GM21528 (cell line): ENCODE results near the gene BSND.

Experiments
- ATAC-seq: cut with Tn5 transposase; IDR thresholded peaks from one replicate; pipeline ENCODE4 v1.9.1; 2021; ENCODE audit warnings: mild to moderate bottlenecking, moderate library complexity; ENCODE audit not compliant: unreplicated experiment, low FRiP score

BSND gene

DNA sequence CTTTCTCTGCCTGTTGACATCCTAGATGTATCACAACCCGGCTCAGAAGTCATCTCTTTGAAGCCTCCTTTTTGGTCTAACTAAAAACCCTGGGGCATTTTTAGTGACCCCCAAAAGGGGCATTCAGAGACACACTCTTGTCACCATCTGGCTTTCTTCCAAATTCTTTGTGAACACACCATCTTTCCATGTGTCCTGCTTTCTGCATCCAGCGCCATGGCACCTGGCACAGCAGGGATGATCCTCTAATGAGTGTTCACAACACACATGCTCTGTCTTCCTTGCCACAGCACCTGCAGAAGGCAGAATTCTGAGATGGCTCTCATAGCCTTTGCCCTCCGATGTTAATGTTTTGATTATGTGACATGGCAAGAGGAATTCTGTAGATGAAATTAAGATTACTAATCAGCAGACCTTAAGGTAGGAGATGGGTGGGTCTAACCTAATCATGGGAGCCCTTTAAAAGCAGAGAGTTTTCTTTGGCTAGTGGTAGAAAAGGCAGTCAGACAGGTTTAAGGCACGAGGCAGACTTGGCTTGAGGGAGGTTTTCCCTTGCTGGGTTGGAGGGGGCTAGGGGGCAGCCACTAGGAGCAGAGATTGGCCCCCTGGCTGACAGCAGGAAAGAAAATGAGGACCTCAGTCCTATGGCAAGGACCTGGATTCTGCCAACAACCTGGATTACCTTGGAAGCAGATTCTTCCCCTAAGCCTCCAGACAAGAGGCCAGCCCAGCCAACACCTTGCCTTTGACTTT lies 23.2 kb upstream of the BSND start:
- ATAC-seq = no peak

DNA sequence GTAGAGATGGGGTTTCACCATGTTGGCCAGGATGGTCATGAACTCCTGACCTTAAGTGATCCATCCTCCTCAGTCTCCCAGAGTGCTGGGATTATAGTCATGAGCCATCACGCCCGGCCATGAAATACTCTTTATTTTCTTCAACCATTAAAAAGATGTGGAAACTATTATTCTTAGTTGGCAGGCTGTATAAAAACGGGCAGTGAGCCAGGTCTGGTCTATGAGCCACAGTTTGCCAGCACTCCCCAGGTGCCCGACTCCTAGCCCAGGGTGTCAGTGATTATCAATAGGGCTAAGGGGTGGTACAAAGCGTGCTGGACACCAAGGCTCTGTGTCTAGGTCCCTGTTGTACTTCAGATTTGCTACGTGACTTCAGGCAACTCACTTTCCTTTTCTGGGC lies 22.0 kb upstream of the BSND start:
- ATAC-seq = no peak

DNA sequence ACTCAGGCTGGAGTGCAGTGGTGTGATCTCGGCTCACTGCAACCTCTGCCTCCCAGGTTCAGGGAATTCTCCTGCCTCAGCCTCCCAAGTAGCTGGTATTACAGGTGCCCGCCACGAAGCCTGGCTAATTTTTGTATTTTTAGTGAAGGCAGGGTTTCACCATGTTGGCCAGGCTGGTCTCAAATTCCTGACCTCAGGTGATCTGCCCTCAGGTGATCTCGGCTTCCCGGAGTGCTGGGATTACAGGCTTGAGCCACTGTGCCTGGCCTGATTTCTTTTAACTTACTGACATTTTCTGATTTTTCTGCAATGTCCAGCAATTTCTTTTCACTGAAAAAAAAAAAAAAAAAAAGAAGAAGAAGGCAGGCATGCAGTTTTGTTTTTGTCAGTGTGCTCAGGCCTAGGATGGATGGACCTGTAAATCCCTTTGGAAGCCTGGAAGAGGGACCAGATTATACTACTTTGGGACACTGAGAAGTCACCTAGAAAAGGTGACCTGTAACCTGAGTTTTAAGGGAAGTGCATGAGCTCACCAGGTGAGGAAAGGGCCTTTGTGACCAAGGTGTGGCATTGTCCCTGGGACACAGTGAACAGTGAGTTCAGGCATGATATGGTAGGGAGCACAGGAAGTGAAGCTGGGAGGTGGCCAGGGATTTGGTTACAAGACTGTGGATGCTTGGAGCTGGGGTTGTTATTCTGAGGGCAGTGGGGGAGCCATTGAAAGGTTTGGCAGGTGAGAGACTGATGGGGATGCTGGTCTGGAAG lies 21.0 kb upstream of the BSND start:
- ATAC-seq = no peak

DNA sequence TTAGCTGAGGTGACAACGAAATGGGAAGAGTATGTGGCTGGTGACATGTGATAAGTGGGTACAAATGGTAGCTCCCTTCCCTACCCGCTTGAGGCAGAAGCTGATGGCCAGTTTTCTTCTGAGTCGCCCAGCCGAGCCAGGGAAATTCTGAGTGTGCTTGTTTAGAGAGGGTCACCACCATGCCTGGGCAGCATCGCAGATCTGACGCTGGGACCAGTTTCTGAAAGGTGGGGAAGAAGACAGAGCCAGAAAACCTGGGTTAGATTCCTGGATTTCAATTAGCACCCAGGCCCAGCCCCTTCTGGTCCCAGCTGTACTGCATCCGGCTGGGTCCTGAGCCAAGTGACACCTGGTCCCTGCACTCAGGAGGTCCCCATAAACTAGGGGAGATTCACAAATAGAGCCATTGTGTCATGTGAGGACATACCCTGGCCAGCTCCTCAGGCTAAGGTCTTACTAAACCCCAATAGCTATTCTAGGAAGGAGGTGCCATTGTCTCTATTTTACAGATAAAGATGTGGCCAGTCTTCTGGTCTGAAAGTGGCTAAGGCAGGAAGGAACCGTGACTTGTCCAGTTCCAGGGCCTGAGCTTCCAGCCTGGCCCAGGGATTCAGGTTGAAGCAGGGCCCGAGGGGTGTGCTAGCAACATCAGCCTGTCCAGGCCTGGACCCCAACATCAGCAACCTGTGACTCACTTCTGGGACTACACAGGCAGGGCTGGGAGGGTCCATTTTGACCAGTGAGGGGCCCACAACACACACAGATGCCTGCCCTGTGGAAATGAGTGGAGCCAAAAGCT lies 20.0 kb upstream of the BSND start:
- ATAC-seq = no peak

DNA sequence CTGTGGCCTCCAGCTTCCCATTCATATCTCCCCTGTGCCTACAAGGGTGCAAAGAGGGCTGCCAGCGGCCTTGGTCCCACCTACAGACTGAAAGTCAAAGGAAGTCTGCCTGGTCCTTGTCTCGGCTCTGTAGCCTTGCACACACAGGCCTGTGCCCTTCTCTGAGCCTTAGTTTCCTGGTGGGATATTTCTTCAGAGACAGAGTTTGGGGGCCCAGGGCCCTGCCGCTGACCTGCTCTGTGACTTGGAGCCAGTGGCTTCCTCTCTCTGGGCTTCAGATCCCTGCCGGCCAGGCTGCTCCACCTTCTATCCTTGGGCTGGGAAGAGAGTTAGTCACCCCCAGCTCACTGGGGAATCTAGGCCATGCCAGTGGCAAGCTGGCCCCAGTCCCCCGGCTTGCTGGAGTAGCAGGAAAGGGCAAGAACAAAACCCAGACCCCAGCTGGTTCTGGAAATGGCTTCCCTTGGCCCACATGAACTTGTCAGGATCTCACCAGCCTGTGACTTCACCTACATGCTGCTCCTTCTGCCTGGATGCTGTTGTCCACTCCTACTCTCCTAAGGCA lies 19.3 kb upstream of the BSND start:
- no peak for ATAC-seq

DNA sequence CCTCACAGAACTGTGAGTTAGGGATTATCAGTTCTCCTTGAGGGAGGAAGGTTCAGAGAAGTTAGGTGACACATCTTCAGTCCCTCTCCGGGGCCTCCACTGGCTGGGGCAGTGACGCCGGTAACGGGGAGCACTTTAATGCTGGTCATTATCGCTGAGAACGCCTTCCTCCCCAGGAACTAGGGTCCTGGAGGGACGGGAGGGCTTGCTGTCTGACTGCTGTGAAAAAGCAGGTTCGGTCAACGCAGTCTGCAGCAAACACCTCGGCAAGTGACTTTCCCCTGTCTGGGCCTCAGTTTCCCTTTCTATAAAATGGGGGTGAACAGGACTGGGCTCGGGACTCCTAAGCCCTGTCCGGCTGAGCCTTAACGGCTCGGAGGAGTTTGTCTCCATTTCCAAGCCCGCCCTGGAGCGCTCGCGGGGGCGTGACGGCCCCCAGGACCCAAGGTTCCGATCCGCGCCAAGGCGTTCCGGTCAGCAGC lies 18.6 kb upstream of the BSND start:
- ATAC-seq = no peak

DNA sequence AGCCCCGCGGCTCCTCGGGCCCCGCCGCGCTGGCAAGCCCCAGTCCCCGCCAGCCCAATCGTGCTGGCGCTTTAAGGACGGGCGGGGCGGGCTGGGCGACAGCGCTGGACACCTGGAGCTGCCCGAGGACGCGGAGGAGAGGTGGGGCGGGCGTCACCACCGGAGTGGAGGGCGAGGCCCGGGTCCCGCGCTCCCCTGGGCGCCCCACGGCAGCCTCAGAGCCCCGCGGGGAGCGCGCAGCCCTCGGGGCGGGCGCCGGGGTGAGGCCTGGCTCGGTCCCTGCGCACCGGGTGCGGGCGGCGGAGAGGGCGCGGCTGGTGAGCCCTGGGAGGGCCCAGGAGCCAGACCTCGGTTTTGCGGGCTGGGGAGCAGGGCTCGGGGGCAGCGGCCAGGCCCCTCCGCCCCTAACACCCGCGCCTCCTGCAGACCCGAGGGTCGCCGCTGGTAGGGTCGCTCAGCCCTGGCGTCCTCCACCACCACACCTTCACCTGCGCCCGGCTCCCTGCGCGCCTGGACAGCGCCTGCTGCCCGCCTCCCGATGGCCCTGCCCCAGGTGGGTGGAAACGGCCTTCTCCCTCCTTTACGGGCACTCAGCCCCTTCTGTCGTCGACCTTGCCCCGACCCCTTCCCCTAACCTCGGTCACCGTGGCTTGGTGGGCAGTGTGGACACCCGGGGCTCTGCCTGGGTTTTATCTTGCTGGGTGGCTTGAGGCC lies 18.0 kb upstream of the BSND start, which contains the start of gene TMEM61:
Gene TMEM61, plus strand, starts transcription at position 101 of the 714 bp plus-strand sequence. Its CDS starts 438 bp downstream, at position 539.
- ATAC-seq = no peak

DNA sequence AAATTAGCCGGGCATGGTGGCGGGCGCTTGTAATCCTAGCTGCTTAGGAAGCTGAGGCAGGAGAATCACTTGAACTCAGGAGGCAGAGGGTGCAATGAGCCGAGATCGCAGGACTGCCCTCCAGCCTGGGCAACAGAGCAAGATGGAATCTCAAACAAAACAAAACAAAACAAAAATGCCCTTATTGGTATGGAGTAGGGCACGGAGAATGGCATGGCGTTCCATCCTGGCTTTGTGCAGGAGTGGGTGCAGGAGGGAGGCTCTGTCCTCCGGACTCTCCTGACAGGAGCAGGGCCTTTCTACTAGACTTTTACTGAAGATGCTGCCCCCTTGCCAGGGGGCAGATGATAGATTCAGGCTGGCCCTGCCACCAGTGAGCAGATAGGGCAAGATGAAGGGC lies 17.3 kb upstream of the BSND start:
- no peak for ATAC-seq

DNA sequence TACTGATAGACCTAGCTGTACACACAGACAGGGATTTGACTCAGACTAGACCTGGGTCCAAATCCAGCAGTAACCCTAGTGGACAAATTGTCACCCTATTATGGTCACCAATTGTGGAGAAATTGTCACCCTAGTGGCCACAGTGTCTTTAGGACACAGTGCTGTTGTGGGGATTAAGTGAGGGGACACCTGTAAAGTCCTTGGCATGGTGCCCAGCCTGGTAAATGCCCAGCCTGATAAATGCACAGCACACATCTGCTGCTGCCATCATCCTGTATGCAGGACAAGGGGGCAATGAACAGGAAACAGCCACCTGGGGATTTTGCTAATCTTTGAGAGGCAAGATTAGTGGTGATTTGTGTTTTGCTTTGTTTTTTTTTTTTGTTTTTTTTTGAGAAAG lies 16.0 kb upstream of the BSND start:
- no peak for ATAC-seq

DNA sequence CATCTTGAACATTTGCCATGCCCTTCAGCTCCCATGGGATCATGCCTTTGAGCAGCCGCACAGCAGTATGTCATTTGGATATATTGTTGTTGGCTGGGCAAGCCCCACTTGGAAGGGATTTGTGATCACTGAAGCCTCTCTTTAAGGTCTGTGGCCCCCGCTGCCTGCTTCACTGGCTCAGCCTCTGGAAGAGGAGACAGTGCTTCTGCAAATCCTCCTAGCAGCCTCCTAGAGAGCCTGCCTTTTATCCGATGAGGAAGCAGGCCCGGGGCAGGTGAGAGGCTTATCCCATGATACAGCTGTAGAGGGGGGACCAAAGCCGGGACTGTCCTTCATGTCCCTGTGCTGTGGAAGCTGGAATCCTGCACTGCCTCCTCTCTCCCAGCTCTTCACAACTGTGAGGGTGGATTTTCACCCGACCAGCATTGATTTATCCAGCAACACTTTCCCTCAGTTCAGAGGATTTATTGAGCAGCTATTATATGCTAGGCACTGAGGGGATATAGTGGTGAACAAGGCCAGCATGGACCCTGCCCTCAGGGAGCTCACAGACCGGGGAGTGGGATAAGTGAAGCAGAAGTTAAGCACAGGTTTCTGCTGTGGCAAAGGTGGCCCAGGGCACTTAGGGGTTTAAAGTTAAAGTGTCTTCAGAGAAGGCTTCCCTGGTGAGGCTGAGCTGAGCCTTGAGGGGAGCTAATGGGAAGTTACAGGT lies 14.4 kb upstream of the BSND start:
- no peak for ATAC-seq

DNA sequence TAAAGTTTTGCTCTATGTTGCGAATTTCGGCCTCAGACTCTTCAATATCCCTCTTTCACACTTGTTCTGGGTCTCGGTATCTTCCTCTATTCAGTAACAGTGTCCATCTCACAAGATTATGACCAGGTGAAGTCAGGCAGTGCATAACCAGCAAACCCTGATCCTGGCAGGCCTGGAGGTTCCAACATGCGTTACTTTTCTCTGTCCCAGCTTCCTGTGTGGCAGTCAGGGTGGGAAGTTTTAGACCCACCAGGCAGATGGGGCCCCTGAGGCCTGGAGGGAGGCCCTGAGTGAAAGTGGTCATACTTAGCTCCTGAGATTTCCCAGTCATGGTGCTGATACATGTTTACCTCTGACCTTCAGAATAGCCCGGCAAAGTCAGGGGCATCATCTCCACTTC lies 13.2 kb upstream of the BSND start:
- no peak for ATAC-seq

DNA sequence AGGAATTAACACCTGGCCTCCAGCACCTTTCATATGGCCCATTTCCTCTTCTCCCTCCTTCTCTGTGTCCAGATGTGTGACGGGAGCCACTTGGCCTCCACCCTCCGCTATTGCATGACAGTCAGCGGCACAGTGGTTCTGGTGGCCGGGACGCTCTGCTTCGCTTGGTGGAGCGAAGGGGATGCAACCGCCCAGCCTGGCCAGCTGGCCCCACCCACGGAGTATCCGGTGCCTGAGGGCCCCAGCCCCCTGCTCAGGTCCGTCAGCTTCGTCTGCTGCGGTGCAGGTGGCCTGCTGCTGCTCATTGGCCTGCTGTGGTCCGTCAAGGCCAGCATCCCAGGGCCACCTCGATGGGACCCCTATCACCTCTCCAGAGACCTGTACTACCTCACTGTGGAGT lies 12.7 kb upstream of the BSND start:
- no peak for ATAC-seq

DNA sequence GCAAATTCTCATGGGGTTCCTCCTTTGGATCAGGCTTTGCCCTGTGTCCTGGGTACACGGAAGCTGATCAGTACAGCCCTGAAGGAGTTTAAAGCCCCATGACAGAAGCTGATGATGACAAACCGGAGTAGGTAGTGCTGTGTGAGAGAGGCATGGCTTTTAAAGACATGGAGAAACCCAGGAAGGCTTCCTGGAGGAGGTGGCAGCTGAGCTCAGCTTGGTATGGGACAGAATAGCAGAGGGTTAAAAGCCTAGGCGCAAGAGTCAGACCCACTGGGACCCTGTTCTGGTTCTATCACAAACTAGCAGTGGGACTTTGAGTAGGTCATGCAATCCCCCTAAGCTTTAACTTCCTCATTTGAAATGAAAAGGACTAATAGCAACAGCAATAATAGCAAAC lies 12.2 kb upstream of the BSND start:
- ATAC-seq = no peak

DNA sequence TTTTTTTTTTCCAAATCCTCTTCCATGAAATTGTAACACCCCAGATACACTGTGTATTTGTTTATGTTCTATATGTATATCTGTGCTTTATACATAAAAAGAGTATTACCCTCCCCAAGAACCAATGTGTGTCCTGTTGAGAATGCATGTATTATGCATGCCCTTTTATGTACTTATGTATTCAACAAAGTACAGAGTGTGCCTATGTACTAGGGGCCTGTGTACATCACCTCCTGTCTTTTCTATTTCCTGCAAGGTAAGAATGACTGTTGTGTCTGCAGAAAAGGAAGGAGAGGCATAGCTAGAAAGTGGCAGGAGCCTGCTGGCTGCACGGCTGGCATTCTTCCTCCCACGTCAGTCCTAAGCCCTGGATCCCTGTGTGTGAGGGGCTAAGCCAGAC lies 11.3 kb upstream of the BSND start:
- ATAC-seq = no peak

DNA sequence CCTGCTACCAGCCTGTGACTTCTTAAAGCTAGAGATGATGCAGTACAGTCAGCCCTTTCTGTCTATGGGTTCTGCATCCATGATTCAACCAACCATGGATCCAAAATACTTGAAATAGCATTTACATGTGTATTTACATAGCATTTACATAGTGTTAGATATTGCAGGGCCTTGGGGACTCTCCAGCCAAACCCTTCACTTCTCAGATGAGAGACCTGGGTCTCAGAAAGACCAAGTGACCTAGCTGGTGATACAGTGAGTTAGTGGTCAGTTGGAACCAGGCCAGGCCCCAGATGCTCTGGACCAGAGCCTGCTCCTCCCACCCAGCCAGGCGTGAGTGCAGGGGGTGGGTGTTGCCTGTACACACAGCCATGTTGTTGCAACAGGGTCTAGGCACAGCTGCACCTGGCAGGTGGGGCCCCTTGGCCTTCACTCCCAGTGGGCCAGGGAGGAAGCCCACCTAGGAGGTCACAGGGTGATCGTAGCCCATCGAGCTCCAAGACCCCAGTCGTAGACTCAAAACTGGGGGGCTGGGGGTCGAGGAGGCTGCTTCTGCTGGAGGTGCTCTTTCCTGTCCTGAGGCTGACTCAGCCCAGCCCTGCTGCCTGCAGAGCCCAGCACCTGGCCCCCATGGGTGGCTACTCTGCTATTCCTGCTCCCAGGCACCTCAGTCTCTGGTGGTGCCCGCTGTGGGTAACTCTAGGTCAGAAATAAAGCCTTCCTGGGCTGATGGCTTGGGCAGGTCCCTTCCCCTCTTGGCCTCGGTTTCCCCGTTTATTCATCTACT lies 10.6 kb upstream of the BSND start:
- ATAC-seq = no peak

DNA sequence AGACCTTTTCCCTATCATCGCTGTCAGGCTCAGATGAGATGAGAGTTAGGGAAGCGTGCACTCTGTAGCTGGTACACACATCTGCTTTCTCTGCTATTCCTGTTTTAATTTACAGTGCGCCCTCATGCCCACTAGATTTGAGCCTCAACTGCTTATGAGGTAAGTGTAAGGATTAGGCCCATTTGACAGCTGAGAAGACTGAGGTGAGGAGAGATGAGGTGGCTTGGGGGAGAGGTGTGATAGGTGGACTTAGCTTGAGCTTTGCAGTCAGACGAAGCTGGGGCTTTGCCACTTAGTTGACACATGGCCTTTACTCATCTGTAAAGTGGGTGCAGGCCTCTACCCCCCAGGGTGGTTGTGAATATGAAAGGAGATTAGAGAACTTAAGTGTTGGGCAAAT lies 9.8 kb upstream of the BSND start:
- no peak for ATAC-seq

DNA sequence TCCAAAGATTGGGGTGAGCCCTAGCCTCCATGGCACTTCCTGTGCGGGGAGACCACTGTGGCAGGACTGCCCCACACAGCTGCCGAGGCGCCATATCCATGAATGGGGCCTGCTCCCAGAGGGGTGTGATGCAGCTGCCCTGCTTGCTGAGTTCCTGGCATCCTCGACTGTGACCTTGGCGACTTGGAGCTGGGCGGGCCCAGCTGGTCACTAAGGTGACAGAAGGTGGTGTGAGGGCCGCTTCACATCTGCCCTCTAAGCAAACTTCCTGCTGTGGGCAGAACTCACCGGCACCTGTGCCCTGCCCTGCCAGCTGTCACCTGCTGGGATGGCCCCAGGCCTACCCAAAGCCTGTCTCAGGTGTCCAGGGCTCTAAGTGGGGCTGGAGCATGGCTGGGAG lies 9.3 kb upstream of the BSND start:
- no peak for ATAC-seq

DNA sequence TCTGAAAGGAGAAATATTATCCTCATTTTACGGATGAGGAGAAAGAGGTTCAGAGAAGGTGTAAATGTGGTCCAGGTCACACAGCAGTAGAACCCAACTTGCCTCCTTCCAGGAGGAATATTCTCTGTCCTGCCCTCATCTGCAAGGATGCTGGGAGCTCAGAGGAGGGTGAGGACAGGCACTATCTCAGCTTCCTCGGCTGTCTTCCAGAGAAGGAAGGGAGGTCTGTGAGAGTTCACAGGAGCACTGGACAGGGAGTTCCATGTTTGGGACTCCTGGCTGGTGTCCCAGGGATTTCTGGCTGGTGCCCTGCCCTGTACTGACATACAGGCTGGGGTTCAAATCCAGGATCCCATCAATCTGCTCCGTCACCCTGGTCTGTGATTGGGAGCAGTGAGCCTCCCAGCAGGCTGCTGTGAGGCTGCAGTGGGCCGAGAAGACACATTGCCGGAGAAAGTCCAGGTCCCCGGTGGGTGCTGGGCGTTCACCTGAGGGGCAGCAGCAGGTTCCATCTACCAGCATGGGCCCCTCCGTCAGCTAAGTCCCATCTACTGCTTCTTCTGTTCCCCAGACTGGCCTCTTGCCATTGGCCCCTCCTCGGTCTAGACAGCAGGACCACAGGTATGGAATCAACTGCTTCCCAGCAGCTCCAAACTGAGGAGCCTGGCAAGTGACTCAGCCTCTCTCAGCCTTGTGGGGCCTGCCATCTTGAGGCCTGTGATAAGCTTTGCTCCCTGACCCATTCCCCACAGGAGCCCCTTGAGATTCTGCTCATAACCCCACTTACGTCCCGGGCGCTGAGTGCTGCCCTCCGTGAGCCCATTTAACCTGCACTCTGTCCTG lies 8.5 kb upstream of the BSND start:
- ATAC-seq = no peak
